HG03280 (cell line): Measurements from ENCODE around the gene CTDSP2.
A peak's percentile ranks its signal among the peaks of the same experiment; 100 is the strongest.
"Not testable (repeated sequence)": the region's sequence is repeated elsewhere in the genome, so short reads cannot be mapped to it uniquely, and the experiment has no call there.

ENCODE experiments used
- ATAC-seq: cut with Tn5 transposase; IDR thresholded peaks from one replicate; pipeline ENCODE4 v1.9.1; 2021; ENCODE audit warnings: mild to moderate bottlenecking, moderate library complexity; ENCODE audit not compliant: unreplicated experiment

Gene CTDSP2, protein sequence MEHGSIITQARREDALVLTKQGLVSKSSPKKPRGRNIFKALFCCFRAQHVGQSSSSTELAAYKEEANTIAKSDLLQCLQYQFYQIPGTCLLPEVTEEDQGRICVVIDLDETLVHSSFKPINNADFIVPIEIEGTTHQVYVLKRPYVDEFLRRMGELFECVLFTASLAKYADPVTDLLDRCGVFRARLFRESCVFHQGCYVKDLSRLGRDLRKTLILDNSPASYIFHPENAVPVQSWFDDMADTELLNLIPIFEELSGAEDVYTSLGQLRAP

DNA sequence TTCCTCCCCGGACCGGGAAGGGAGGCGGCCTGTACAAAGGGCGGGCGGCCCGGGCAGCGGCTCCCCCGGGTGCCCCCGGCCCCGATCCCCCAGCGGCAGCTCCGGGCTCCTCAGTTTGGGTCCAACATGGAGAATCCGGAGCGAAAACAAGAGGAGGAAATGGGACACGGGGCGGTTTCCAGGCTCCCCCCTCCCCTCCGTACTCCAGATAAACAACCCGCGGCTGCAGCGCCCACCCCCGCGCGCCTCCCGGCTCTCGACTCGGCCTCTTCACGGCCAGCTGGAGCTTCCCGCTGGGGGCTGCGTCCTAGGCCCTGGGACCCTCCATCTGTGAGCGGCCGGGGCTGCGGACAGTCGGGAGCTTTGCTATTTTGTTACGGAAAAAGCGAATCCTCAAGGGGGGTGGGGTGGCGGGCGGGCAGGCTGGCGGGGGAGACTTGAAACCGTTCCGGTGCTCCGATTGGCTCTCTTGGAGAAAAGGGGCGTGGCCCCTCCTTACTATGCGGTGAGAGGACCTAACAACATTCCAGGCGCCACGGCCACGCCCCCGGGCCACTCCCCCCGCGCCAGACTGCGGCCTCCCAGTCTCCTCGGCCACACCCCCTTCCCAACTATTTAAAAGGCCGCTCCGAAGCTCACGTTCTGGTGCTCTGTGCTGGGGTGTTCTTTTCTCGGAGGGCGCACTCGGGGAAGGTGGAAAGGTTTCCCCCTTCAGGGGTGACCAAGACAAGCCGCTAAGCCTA lies at the start of gene CTDSP2:
TSS of gene CTDSP2 (minus strand) at position 153 of the 743 bp plus-strand sequence. CDS start 294 bp downstream, outside the sequence.
- ATAC-seq, result peak; percentile 35

- ATAC-seq, result no peak
Observed at GRCh38 chr12:57896115-57896433, 49.5 kb upstream of the CTDSP2 start.

GRCh38 chr12:57895389-57896114 lies 49.0 kb upstream of the CTDSP2 start:
- no peak for ATAC-seq

- ATAC-seq, result no peak
Observed at GRCh38 chr12:57894399-57895292, 48.1 kb upstream of the CTDSP2 start.

DNA sequence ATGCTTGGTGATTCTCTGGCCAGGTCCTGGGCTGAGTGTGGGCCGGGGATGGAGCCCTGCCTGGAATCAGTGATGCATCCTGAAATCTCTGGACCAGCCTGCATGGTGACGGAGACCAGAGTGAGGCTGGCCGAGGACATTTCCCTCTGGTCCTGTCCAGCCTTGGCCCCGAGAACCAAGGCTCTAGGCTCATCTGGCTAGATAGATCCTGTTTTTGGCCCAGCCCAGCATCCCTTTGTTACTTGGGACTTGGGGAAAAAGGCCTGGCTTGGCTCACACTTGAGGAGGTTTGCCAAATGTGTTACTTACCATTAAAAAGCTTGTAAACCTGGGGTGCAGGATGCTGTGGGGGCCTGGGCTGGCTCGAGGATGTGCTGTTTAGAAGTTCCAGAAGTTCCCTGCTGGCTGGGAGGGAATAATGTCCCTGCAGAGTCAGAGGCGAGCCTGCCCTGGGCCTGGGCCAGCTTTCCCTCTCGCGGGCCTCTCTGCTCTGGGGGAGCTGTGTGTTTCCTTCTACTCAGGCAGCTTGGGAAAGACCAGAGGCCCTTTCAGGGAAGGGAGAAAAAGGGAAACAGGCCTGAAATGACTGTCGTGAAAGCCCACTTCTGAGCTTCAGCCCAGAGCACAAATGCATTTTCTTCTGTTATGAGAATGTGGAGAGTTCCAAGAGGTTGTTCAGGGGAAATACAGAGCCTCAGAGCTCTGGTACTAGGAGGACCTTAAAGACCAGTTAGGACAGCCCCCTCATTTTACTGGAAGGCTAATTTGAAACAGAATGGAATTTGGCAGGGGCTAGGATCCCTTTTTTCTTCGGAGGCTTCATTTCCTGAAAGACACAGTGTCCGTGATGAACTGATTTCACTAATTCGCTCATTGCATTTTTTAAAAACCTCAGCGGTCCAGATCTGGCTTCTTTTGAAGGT lies 47.2 kb upstream of the CTDSP2 start:
- no peak for ATAC-seq

DNA sequence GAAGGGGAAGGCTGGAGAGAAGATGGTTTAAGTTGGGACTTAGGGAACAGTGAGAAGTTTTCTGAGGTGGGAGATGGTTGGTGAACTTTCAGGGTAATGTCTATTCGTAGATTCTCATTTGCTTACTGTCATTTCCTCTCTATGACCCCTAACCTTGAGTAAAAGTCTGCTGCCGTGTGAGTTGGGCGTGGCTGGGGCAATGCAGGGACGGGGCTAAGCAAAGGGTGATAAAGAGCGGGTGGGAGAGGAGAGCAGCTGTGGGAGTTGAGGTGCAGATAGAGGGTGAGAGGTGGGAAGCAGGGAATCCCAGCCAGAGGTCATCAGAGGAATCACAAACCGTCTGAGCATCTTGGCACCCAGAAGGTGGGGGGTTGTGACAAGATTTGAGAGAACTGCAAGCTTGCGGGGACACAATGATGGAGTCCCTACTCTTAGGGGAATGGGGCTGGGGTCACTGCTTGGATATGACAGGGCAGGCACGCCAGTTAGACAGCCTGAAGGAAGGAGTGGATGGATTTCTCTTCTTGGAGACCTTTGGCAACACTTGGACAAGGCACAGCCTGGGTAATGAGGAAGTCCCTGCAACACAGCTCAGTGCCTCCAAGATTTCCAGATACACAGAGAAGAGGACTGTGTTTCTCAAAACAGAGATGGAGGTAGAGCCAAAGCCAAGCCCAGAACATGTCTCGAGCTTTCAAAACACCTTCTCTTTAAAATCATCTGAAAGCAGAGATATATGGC lies 45.9 kb upstream of the CTDSP2 start:
- ATAC-seq, result no peak

GRCh38 chr12:57891542-57892228 lies 45.2 kb upstream of the CTDSP2 start:
- no peak for ATAC-seq

DNA sequence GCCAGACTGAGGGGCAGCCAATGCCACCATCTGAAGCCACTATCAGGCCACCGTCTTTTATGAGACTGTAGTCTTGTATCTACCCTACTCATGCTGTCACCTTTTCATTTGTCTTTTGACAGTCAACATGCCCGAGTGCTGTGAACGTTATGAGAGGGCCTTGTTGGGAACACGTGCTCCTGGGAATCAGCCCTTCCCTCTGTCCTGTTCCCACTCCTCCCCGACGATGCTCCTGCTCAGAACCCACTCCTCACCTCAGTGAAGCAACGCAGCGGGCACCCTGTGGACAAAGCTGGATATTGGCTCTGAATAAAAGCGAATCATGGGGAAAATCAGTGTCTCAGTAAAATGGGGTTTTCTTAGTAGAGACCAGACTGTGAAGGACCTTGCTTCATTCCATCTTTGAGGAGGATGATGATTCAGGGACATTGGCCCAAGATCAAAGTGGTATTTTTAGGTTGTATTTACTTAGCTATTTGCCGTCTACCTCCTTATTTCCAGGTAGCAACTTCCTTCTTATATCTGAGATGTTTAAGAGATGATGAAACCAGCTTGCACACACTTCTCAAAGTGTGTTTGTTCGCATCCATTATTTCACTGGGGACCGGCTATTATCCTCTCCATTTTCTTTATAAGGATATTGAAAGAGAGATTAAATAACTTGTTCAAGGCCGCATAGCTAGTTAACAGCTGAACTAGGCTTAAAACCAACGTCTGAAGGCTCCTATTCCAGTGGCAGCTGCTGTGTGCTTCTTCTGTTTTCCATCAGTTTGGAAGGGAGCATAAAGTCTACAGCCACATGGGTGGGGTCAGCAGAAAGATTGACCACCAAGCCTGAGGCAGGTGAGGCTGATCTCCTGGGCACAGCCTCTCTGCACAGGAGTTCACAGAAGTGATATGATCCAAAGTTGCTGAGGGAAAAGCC lies 43.9 kb upstream of the CTDSP2 start:
- ATAC-seq, result no peak

DNA sequence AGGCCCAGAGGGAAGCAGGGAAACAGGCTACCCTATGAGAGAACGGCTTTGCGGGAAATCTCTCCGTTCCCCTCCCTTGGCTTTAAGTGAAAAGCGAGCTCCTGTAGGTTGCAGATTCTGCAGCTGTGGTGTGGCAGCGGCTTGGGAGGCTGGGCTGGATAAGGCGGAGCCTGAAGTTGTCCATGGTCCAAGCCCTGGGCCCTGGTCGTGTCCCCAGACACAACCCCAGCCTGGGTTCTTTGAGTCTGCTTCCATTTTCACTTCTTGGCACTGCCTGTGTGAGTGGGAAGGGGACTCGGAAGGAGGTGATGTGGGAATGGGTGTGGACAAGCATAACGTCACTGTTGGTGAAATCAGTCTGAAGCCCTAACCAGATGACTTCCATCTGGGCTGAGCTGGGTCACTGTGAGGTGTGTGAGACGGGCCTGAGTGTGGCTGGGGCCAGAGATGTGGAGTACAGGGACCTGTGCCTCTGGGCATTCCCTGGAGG lies 43.0 kb upstream of the CTDSP2 start:
- no peak for ATAC-seq

DNA sequence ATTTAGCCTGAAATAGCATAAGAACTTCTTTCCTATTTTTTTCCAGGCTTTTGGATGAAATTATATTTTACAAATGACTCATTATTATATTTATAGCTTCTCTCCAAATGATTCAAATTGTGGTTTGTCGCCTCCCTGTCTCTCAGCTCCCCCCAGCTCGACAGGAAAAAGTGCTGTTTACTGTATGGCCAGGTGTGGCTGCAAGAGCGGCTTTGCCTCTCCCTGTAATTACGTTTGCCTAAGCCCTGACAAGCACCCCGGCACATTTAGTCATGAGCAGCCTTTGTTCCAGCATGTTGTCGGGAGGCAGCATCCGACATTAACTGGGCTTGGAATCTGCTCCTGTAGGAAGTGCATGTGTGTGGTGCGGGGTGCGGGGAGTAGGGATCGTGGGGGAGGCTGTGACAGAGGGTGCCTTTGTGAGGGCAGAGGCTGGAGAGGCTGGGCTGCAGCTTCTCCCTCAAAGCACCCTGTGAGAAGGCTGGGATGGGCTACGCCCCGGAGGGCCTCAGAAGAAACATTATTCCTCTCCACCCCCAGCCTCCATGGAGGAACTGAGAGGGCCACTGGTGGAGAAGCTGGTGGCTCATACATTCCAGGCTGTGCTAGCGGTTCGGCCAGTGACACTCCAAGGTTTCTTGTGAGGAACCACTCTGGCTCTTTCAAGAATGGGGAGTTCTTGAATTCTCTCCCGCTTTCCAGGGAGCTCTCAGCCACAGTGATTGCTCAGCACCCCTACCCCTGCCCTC lies 42.1 kb upstream of the CTDSP2 start:
- ATAC-seq, result no peak

- ATAC-seq, result no peak
Observed at GRCh38 chr12:57887631-57888408, 41.3 kb upstream of the CTDSP2 start.

DNA sequence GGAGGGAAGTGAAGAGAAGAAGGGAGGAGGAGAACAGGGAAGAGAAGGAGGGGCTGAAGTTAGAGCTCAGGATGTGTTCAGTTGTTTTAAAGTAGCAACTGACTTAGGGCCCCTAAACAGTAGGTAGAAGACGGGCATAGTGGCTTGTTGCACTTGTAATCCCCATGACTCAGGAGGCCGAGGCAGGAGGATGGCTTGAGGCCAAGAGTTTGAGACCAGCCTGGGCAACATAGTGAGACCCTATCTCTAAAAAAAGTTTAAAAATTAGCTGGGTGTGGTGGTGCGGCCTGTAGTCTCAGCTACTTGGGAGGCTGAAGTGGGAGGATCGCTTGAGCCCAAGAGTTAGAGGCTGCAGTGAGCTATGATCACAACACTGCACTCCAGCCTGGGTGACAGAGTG lies 40.4 kb upstream of the CTDSP2 start:
- ATAC-seq, result not testable (repeated sequence)

DNA sequence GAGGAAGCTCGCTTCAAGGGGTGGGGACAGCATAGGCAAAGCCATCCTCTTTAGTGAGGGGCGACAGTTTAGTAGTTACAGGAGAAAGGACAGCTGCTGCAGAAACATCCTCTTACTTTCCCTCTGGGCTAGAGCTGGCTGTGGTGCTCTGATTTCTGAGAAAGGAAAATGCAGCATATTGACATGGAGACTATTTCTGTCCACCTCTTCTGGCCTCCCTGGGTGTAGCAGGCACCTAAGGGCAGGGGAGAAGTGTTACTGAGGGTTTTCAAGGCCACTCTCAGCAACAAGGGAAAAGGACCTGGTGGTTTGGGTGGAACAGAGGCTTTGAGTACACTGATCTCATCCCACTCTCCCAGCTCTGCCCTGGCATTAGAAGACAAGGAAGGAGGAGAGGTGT lies 40.0 kb upstream of the CTDSP2 start:
- no peak for ATAC-seq

DNA sequence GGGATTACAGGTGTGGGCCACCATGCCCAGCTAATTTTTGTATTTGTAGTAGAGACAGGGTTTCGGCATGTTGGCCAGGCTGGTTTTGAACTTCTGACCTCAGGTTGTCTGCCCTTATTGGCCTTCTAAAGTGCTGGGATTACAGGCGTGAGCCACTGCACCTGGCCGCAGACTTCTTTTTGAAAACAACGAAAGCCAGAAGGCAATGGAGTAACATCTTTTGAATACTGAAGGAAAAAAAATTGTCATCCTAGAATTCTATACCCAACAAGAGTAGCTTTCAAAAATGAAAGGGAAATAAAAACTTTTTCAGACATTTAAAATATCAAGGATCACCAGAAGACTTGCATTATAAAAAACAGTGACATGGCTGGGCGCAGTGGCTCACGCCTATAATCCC lies 38.7 kb upstream of the CTDSP2 start:
- no peak for ATAC-seq

- no peak for ATAC-seq
Observed at GRCh38 chr12:57883700-57884099, 37.2 kb upstream of the CTDSP2 start.

DNA sequence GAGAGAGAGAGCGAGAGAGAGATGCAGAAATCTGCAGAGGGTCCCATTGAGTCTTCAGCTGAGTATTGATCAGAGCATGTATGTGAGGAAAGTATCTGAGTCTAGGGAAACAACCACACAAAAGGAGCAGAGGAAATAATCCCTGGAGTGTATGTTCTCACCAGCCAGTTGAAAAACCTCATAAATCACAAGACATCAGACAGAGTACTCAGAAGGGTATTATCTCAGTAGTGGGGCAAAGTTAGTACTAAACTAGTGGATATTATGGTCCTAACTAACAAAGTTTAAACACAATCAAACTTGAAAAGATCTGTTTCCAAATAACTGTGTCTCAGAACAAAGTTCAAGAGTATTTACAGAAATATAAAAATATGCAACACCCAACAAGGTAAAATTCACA lies 36.5 kb upstream of the CTDSP2 start:
- no peak for ATAC-seq
